COLO668 (cell line): Measurements from ENCODE around the gene PDE8B.
"Not testable (repeated sequence)": the region's sequence is repeated elsewhere in the genome, so short reads cannot be mapped to it uniquely, and the experiment has no call there.

Experiments
- DNase-seq: peaks from one replicate; lab custom pipeline; 2025; ENCODE audit not compliant: unreplicated experiment; lab: John Stamatoyannopoulos, UW

The PDE8B gene

GRCh38 chr5:77355080-77355479 lies 144.6 kb downstream of the PDE8B start:
- no peak for DNase-seq

- DNase-seq, result no peak
Measured at GRCh38 chr5:77355751-77356150, 145.3 kb downstream of the PDE8B start.

GRCh38 chr5:77356740-77357139 lies 146.3 kb downstream of the PDE8B start:
- DNase-seq, result no peak

GRCh38 chr5:77358255-77359205 lies 148.1 kb downstream of the PDE8B start:
- DNase-seq, result no peak

- DNase-seq, result no peak
Measured at GRCh38 chr5:77359231-77359630, 148.8 kb downstream of the PDE8B start.

- DNase-seq, result no peak
Measured at GRCh38 chr5:77360381-77360780, 149.9 kb downstream of the PDE8B start.

GRCh38 chr5:77360973-77361372 lies 150.5 kb downstream of the PDE8B start:
- DNase-seq, result no peak

- no peak for DNase-seq
Measured at GRCh38 chr5:77366717-77367500, 156.4 kb downstream of the PDE8B start.

GRCh38 chr5:77367741-77368140 lies 157.3 kb downstream of the PDE8B start:
- no peak for DNase-seq

GRCh38 chr5:77368367-77368766 lies 157.9 kb downstream of the PDE8B start:
- DNase-seq, result no peak

GRCh38 chr5:77369566-77369965 lies 159.1 kb downstream of the PDE8B start:
- no peak for DNase-seq

GRCh38 chr5:77374686-77375085 lies 164.2 kb downstream of the PDE8B start:
- DNase-seq, result no peak

- DNase-seq, result no peak
Measured at GRCh38 chr5:77376609-77377300, 166.3 kb downstream of the PDE8B start.

- no peak for DNase-seq
Measured at GRCh38 chr5:77379558-77380061, 169.1 kb downstream of the PDE8B start.

- DNase-seq, result no peak
Measured at GRCh38 chr5:77380636-77381035, 170.2 kb downstream of the PDE8B start.

- DNase-seq, result not testable (repeated sequence)
Measured at GRCh38 chr5:77383336-77383735, 172.9 kb downstream of the PDE8B start.

GRCh38 chr5:77386340-77386739 lies 175.9 kb downstream of the PDE8B start:
- not testable (repeated sequence) for DNase-seq

- no peak for DNase-seq
Measured at GRCh38 chr5:77389746-77390145, 179.3 kb downstream of the PDE8B start.

- no peak for DNase-seq
Measured at GRCh38 chr5:77390221-77390620, 179.7 kb downstream of the PDE8B start.

GRCh38 chr5:77390795-77391194 lies 180.3 kb downstream of the PDE8B start:
- no peak for DNase-seq

GRCh38 chr5:77391240-77391765 lies 180.8 kb downstream of the PDE8B start:
- DNase-seq, result no peak
